HUES6 (cell line): ENCODE results near the gene GABRG3.

ENCODE experiments used
- H3K27ac ChIP-seq: 2 replicates; pipeline ENCODE4 v1.7.0; 2013; ENCODE audit warnings: low read depth, mild to moderate bottlenecking, low read length, inconsistent platforms
- H3K27me3 ChIP-seq: 2 replicates; pipeline ENCODE4 v1.6.1; 2013; ENCODE audit warnings: low read length; ENCODE audit not compliant: control insufficient read depth, insufficient read depth
- H3K36me3 ChIP-seq: 2 replicates; pipeline ENCODE4 v1.6.1; 2013; ENCODE audit warnings: low read length; ENCODE audit not compliant: control insufficient read depth, insufficient read depth
- H3K4me1 ChIP-seq: 2 replicates; pipeline ENCODE4 v1.6.1; 2013; ENCODE audit warnings: low read length; ENCODE audit not compliant: control insufficient read depth, insufficient read depth
- H3K4me3 ChIP-seq: 2 replicates; pipeline ENCODE4 v1.5.1; 2013; ENCODE audit warnings: low read depth, low read length
- H3K9ac ChIP-seq: one replicate; pipeline ENCODE4 v1.6.1; 2013; ENCODE audit warnings: mild to moderate bottlenecking, low read length
- H3K9me3 ChIP-seq: 2 replicates; pipeline ENCODE4 v1.6.1; 2013; ENCODE audit warnings: low read depth, low read length; ENCODE audit not compliant: control insufficient read depth, insufficient read depth

Gene GABRG3

DNA sequence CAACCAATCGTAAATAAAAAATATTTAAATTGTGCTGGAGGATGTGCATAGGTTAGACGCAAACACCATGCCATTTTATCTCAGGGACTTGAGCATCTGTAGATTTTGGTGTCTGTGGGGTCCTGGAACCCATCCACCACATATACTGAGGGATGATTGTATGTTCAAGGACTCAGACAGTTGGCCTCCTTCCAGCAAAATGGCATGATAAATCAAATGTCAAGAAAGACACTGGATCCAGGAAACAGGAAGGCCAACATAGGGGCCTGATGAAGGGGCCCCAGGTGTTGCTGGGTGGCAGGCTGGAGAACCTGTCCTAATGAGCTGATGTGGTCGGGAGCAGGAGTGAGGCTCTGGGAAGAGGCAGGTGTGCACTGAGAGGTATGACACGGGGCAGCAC lies 289.5 kb downstream of the GABRG3 start:
- H3K27me3 ChIP-seq = peaks cover 7% of the 10 kb centered on the region; the same call in 1 of the 2 replicates
- H3K27ac ChIP-seq = no peak overlapping the region
- H3K4me1 ChIP-seq = peaks cover 21% of the 10 kb centered on the region
- H3K36me3 ChIP-seq = no peaks in the 10 kb centered on the region
- H3K9ac ChIP-seq = no peak overlapping the region
- H3K9me3 ChIP-seq = no peaks in the 10 kb centered on the region
- no peak overlapping the region for H3K4me3 ChIP-seq

DNA sequence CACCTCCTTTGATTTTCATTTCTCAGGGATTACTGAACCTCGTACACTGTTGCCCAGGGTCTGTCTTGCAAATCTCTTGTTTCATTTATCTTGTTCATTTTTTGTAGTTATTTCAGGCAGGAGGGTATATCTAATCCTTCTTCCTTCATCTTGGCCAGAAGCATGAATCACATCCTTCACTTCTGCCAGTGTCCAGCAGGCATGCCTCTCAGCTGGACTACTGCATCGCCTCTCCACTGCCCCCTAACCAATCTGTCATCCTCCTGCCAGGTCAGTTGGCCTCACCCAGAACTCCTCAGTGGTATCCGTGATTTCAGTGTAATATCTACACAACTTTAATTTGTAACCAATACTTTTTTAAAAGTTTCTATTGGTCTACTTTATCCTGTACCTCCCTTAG lies 297.9 kb downstream of the GABRG3 start:
- Histone ChIP-seq H3K4me1 (peaks cover 1% of the 10 kb centered on the region), H3K36me3 (no peaks in the 10 kb centered on the region), H3K27me3 (no peaks in the 10 kb centered on the region), H3K9me3 (no peaks in the 10 kb centered on the region), H3K4me3 (no peak overlapping the region), H3K9ac (no peak overlapping the region), H3K27ac (no peak overlapping the region)

DNA sequence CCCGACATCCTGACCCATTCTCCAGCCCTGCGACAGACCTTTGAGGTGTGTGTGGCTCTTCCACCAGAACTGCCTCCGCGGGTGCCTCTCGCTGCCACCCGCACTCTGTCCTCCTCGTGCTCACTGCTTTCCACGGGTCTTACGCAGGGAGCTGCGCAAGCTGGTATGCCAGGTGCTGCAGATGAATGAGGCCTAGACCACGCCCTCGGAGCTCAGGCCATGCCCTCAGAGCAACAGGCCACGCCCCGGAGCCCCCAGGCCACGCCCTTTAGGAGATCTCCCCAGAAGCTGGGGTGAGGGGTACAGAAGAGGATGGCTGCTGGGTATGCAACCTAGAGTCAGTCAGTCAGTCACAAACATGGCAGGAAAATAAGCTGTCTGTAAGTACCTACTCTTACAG lies 300.3 kb downstream of the GABRG3 start:
- Histone ChIP-seq H3K4me1 (peaks cover 12% of the 10 kb centered on the region), H3K27ac (no peak overlapping the region), H3K36me3 (no peaks in the 10 kb centered on the region), H3K27me3 (no peaks in the 10 kb centered on the region), H3K9ac (no peak overlapping the region), H3K9me3 (no peaks in the 10 kb centered on the region), H3K4me3 (no peak overlapping the region)

DNA sequence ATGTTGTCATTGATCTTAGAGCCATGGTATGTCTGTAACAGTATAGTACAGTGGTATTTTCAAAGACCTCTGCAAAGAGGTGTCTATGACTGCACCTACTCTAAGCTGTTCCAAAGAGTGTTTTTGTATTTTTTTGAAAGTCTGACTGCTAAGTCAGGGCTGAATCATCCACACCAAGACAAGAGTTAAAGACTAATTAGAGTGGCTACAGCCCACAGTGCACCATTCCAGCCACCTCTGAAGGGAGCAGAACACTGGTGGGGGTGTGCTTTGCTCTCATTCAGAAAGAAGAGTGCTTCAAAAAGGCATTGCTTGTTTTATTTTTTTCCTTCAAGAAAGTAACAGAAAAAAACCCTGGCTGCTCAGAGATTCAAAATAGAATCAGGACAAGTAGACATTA lies 301.4 kb downstream of the GABRG3 start:
- no peaks in the 10 kb centered on the region for H3K9me3 ChIP-seq
- H3K4me1 ChIP-seq = peaks cover 12% of the 10 kb centered on the region
- H3K4me3 ChIP-seq = no peak overlapping the region
- H3K9ac ChIP-seq = no peak overlapping the region
- H3K27me3 ChIP-seq = no peaks in the 10 kb centered on the region
- H3K27ac ChIP-seq = no peak overlapping the region
- H3K36me3 ChIP-seq = no peaks in the 10 kb centered on the region

DNA sequence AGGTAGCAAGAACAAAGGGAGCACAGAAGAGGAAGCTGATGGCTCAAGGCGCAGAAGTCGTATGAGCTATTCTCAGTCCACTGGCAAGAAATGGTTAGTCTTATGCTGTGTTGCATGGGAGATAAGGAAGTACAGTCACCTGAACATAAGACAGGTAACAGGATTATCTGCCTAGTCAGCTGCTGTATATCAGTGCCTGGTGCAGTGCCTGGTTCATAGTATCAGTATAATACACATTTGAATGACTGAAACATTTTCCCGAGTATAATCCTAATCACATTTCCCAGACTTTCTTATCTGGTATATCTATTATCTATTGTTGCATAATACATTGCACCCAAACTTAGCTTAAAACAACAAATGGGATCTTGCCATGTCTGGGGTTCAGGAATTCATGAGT lies 302.5 kb downstream of the GABRG3 start:
- H3K9ac ChIP-seq = no peak overlapping the region
- no peak overlapping the region for H3K4me3 ChIP-seq
- H3K27me3 ChIP-seq = no peaks in the 10 kb centered on the region
- no peaks in the 10 kb centered on the region for H3K36me3 ChIP-seq
- H3K4me1 ChIP-seq = peaks cover 12% of the 10 kb centered on the region
- no peak overlapping the region for H3K27ac ChIP-seq
- no peaks in the 10 kb centered on the region for H3K9me3 ChIP-seq

DNA sequence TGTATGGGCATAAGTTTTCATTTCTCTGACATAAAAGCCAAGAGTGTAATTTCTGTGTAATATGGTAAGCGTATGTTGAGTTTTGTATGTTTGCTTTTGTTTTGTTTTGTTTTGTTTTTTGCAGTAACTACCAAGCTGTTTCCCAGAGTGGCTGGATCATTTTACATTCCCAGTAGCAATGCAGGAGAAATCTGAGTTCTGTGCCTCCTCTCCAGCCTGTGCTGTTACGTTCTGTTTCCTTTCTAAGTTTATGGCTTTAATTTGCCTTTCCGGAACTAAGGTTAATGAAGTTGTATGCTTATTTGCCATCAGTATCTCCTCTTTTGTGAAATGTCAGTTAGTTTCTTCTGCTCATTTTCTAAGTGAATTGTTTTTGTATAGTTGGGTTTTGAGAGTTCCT lies 307.8 kb downstream of the GABRG3 start:
- Histone ChIP-seq H3K27me3 (no peaks in the 10 kb centered on the region), H3K4me1 (peaks cover 12% of the 10 kb centered on the region), H3K4me3 (no peak overlapping the region), H3K27ac (no peak overlapping the region), H3K36me3 (no peaks in the 10 kb centered on the region), H3K9me3 (no peaks in the 10 kb centered on the region), H3K9ac (no peak overlapping the region)

DNA sequence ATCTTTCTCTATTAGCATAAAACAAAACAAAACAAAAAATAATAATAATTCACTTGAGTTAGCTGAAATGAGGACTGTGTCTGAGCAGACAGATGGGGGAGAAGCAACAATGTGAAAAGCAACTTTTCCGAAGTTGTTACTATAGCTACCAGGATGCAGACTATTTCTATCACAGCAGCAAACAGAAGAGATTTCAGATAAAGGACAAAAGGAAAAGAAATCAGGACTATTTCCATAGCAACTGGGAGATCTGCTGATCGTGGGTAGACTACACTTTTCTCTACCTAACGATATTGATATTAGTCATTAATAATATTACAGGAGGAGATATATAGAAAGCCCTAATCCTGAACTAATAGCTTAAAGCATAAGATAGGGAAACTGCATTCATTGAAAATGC lies 321.7 kb downstream of the GABRG3 start:
- no peaks in the 10 kb centered on the region for H3K9me3 ChIP-seq
- no peaks in the 10 kb centered on the region for H3K4me1 ChIP-seq
- no peak overlapping the region for H3K9ac ChIP-seq
- H3K27me3 ChIP-seq = no peaks in the 10 kb centered on the region
- no peaks in the 10 kb centered on the region for H3K36me3 ChIP-seq
- no peak overlapping the region for H3K27ac ChIP-seq
- no peak overlapping the region for H3K4me3 ChIP-seq

DNA sequence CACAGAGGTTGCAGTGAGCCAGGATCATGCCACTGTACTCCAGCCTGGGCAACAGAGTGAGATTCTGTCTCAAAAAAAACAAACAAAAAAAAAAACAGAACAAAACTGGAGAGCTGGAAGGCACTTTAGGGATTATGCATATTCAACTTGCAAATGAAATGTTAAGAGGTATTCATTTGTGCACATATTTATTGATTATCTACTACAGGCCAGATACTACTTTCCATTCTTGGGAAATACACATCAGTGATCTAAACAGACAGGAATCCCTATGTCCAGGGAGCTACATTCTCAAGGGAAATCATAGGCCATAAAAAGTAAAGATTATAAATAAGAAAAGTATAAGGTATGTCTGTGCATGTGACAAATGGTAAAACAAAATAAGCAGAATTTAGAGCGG lies 322.6 kb downstream of the GABRG3 start:
- Histone ChIP-seq H3K36me3 (no peaks in the 10 kb centered on the region), H3K4me3 (no peak overlapping the region), H3K27ac (no peak overlapping the region), H3K4me1 (no peaks in the 10 kb centered on the region), H3K27me3 (no peaks in the 10 kb centered on the region), H3K9ac (no peak overlapping the region), H3K9me3 (no peaks in the 10 kb centered on the region)

DNA sequence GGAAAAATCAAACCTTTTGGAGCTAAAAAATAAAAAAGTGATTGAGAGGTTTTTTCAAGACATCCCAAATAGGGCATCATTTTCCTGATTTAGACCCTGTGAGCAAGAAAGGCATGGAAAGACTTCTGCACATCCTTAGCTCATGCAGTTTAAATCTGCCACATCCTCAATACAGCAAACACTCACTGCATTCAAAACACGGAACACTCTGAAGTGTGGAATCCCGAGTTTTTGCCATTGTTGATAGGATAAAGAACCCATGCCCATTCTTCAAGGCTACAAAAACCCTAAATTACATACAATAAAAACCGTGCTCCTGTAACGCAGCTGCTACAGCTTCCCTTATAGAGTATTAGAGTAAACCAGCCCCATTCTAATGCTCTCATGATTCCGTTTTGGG lies 346.8 kb downstream of the GABRG3 start:
- H3K36me3 ChIP-seq = no peaks in the 10 kb centered on the region
- no peaks in the 10 kb centered on the region for H3K4me1 ChIP-seq
- H3K9me3 ChIP-seq = no peaks in the 10 kb centered on the region
- no peak overlapping the region for H3K4me3 ChIP-seq
- H3K27me3 ChIP-seq = no peaks in the 10 kb centered on the region
- no peak overlapping the region for H3K27ac ChIP-seq
- no peak overlapping the region for H3K9ac ChIP-seq

DNA sequence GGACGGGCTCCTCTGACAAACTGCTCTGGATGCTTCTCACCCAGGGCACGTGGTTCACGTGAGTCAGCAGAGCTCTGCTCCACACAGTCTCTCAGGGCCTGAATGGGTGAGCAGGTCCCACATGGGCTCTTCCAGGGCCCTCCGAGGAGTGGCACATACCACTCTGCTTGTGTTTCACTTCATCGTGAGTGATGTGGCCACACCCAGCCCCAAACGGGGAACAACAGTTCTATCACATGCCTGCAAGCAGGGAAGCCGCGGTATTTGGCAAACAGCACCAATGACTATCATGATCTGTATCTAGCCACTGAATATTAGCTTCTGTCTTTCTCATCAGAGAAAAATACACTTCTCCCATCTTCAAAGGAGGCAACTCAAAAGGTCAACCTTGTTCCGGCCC lies 352.8 kb downstream of the GABRG3 start:
- no peaks in the 10 kb centered on the region for H3K27me3 ChIP-seq
- no peaks in the 10 kb centered on the region for H3K36me3 ChIP-seq
- no peak overlapping the region for H3K9ac ChIP-seq
- H3K4me1 ChIP-seq = no peaks in the 10 kb centered on the region
- no peak overlapping the region for H3K4me3 ChIP-seq
- no peak overlapping the region for H3K27ac ChIP-seq
- H3K9me3 ChIP-seq = no peaks in the 10 kb centered on the region

DNA sequence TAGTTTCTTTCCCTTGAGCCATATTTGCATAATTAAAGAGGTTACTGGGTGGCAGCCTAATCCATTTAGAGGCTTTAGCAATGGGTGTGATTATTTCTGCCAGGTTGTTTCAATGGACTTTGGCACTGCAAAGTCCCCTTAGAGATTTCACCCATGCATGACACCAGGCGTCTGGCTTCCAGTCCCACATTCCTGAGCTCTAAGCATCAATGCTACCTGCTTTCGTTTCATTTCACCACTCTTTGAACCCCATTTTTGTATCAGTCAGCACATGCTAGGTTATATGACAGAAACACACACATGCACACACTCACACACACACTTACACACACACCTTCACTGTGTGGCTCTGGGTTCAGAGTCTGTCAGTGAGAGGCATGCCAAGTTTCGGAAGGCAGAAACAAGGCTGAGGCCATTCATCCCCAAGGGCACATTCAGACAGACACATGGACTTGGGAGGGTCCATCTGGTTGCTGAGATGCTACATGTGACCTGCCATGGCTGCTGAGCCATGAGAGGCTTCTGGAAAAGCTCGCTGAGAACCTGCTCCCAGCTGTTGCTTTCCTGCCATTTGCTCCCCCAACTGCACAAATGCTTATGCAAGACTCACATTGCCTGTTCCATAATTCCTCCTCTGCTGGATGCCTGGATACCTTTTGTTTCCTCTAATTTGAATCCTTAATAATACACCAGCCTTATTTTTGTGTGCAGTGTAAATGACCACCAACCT lies 354.1 kb downstream of the GABRG3 start:
- no peaks in the 10 kb centered on the region for H3K27me3 ChIP-seq
- no peaks in the 10 kb centered on the region for H3K36me3 ChIP-seq
- no peak overlapping the region for H3K9ac ChIP-seq
- no peaks in the 10 kb centered on the region for H3K4me1 ChIP-seq
- no peak overlapping the region for H3K4me3 ChIP-seq
- H3K9me3 ChIP-seq = no peaks in the 10 kb centered on the region
- no peak overlapping the region for H3K27ac ChIP-seq
